Upper lobe of left lung (tissue), 4 donors: ENCODE results near the gene IGFBP3.

Experiments
- CTCF ChIP-seq, 6 experiments: fragments of 450-650 bp in 4 of 6; fragments of 200-600 bp in 2 of 6; sonication (generic) in 2 of 6; IDR thresholded peaks; one replicate each; pipeline ENCODE4 v1.5.1; 2016 to 2019; ENCODE audit warnings: antibody characterized with exemption in 6 of 6
- POLR2A ChIP-seq, 4 donors: fragments of 450-650 bp; IDR thresholded peaks; one replicate each; pipeline ENCODE4 v1.5.1; 2016 to 2017; ENCODE audit warnings: antibody characterized with exemption in 4 of 4, mild to moderate bottlenecking in 2 of 4
- POLR2AphosphoS5 ChIP-seq, 2 donors: sonication (generic); formaldehyde crosslinking; IDR thresholded peaks; one replicate each; pipeline ENCODE4 v1.5.1; 2017; ENCODE audit warnings: antibody characterized with exemption in 2 of 2

GRCh38 chr7:45910855-45911254, 10.2 kb downstream of the IGFBP3 start:
- no peak for TF ChIP-seq POLR2A (IDR thresholded peaks at IDR 0.05)
- no peak for TF ChIP-seq POLR2AphosphoS5 (IDR thresholded peaks at IDR 0.05)
- no peak for TF ChIP-seq CTCF (IDR thresholded peaks at IDR 0.05)
